Measurements from ENCODE around the gene S100B. TPM values are rescaled to one million over a fixed set of nuclear protein-coding genes. Genes with fewer than 3 reads are reported as not detected.

S100B gene
- total and polyA plus RNA-seq, 9 of the 15 experiments (the other 6 are each of a cell fraction or from before 2014, with no cell fraction given), result not detected

DNA sequence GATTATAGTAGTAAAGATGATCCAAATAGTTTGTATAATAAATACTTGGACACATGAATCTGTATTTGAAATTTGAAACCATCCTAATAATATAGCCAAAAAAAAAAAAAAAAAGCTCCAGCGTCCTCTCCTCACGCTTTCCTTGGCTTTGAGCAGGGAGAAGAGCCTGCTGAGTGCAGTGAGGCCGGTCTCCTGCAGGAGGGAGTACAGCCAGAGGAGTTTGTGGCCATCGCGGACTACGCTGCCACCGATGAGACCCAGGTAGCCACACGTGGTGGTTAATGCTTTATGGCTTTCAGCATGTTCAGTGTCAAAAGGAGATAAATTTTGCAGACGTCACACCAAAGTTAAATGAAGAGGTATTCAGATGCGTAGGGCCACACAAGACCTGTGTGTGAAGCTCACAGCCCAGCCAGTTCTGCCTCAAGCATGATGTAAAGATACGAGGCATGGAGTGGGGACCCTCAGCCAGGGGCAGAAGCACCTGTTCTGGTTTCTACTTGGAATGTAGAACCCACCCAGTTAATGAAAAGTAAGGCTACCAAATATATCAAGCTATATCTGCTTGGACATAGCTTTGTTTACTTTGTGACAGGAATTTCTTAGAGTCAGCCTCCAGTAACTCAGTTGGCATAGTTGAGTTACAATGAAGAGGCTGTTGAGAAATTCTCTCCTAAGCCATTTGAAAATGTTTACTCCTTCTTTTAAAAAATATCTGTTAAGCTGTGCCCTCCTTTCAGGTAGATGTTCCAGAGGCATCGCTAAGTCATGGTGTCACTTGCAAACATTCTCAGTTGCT lies 38.7 kb upstream of the S100B start:
- H3K36me3 ChIP-seq (ENCODE audit: control insufficient read depth, insufficient read depth, low read length), result peaks cover 69% of the 10 kb centered on the region
- WGBS (ENCODE audit: insufficient coverage, low coverage, missing lambda C conversion rate), result 84% methylated on average over 11 of the region's 12 CpGs

More for the DNA sequence above, 38.7 kb upstream of the S100B start:
- Histone ChIP-seq H2AFZ (ENCODE audit: low read depth, low read length) (no peak overlapping the region), H3K9ac (ENCODE audit: insufficient read depth in 1 of 2, low read depth in 2 of 2, low read length in 2 of 2) (no peak overlapping the region), H3K4me1 (replicated peaks in 1 of 2; ENCODE audit: control insufficient read depth in 2 of 2, insufficient read depth in 2 of 2, low read length in 2 of 2) (peaks cover 0 to under 1% of the 10 kb centered on the region in 2 experiments; a peak in 1 of 5 replicates), H3K27me3 (ENCODE audit: control insufficient read depth in 2 of 2, insufficient read depth in 2 of 2, low read length in 2 of 2) (no peaks in the 10 kb centered on the region), H3K4me3 (no peak overlapping the region), H4K20me1 (replicated peaks; ENCODE audit: control insufficient read depth, insufficient read depth, low read length) (no peaks in the 10 kb centered on the region), H3K79me2 (ENCODE audit: control insufficient read depth, insufficient read depth, low read length) (peaks cover 17% of the 10 kb centered on the region), H3K9me3 (replicated peaks; ENCODE audit: control insufficient read depth, insufficient read depth, low read depth, low read length) (no peaks in the 10 kb centered on the region), H3K9me1 (ENCODE audit: control insufficient read depth, insufficient read depth, low read length) (no peaks in the 10 kb centered on the region), H3K27ac (ENCODE audit: extremely low read depth, low read depth, low read length) (no peak overlapping the region), H3K4me2 (ENCODE audit: insufficient read depth, low read length) (no peak overlapping the region)
- FAIRE-seq (no peak), ATAC-seq (no peak), DNase-seq (ENCODE audit: extremely low read depth in 1 of 4, low spot score in 3 of 4) (no peak)
- ChIA-PET CTCF (ENCODE audit: low intra/inter-chr PET ratio) (interaction anchor here (0.7 kb wide), 1 partner anchor 222 kb away, joined by 5 read pairs; no protein-coding TSS in a partner anchor), POLR2A (interaction anchor here (0.6 to 1.6 kb wide), 3 partner anchors 8 to 160 kb away, joined by 4 read pairs; partner anchors contain the start of gene PRMT2)
- in situ Hi-C loops (cut with MboI) (no loop called here), intact Hi-C loops (cut with micrococcal nuclease) (no loop called here)
- no TSS peak for BruUV-seq (replicated peaks)
- TF ChIP-seq, protein P1, sequence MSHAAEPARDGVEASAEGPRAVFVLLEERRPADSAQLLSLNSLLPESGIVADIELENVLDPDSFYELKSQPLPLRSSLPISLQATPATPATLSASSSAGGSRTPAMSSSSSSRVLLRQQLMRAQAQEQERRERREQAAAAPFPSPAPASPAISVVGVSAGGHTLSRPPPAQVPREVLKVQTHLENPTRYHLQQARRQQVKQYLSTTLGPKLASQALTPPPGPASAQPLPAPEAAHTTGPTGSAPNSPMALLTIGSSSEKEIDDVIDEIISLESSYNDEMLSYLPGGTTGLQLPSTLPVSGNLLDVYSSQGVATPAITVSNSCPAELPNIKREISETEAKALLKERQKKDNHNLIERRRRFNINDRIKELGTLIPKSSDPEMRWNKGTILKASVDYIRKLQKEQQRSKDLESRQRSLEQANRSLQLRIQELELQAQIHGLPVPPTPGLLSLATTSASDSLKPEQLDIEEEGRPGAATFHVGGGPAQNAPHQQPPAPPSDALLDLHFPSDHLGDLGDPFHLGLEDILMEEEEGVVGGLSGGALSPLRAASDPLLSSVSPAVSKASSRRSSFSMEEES (CRISPR knock-in tag; IDR thresholded peaks at IDR 0.05), result no peak
- TF ChIP-seq CBFB (CRISPR knock-in tag; IDR thresholded peaks at IDR 0.05) (no peak), KLF1 (tag; IDR thresholded peaks at IDR 0.05) (no peak), ELF2 (CRISPR knock-in tag; IDR thresholded peaks at IDR 0.05) (no peak)
- TF ChIP-seq, protein P2, sequence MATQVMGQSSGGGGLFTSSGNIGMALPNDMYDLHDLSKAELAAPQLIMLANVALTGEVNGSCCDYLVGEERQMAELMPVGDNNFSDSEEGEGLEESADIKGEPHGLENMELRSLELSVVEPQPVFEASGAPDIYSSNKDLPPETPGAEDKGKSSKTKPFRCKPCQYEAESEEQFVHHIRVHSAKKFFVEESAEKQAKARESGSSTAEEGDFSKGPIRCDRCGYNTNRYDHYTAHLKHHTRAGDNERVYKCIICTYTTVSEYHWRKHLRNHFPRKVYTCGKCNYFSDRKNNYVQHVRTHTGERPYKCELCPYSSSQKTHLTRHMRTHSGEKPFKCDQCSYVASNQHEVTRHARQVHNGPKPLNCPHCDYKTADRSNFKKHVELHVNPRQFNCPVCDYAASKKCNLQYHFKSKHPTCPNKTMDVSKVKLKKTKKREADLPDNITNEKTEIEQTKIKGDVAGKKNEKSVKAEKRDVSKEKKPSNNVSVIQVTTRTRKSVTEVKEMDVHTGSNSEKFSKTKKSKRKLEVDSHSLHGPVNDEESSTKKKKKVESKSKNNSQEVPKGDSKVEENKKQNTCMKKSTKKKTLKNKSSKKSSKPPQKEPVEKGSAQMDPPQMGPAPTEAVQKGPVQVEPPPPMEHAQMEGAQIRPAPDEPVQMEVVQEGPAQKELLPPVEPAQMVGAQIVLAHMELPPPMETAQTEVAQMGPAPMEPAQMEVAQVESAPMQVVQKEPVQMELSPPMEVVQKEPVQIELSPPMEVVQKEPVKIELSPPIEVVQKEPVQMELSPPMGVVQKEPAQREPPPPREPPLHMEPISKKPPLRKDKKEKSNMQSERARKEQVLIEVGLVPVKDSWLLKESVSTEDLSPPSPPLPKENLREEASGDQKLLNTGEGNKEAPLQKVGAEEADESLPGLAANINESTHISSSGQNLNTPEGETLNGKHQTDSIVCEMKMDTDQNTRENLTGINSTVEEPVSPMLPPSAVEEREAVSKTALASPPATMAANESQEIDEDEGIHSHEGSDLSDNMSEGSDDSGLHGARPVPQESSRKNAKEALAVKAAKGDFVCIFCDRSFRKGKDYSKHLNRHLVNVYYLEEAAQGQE (IDR thresholded peaks at IDR 0.05; ENCODE audit: borderline replicate concordance), result no peak
- TF ChIP-seq, protein P2 (CRISPR knock-in tag; IDR thresholded peaks at IDR 0.05; ENCODE audit: low read depth), result no peak

All from K562 (cell line).